ENCODE data around the gene NLGN4X. TPM values are rescaled to one million over a fixed set of nuclear protein-coding genes. Genes with fewer than 3 reads are reported as not detected.

The NLGN4X gene
- total RNA-seq, 1 donor from 2014 or later: not detected

GRCh38 chrX:5876984-5877596, 351.6 kb downstream of the NLGN4X start:
- Mint-ChIP-seq H3K9me3 (ENCODE audit: unreplicated experiment) (peaks cover 4% of the 10 kb centered on the region), H3K27me3 (ENCODE audit: unreplicated experiment) (no peaks in the 10 kb centered on the region), H3K36me3 (ENCODE audit: unreplicated experiment) (no peaks in the 10 kb centered on the region), H3K27ac (ENCODE audit: unreplicated experiment) (no peak overlapping the region), H3K4me3 (ENCODE audit: unreplicated experiment) (no peak overlapping the region), H3K4me1 (ENCODE audit: unreplicated experiment) (no peaks in the 10 kb centered on the region)
- TF ChIP-seq CTCF (IDR thresholded peaks at IDR 0.05): peak; percentile 26
- DNase-seq (ENCODE audit: extremely low spot score, unreplicated experiment): no peak

- no peaks in the 10 kb centered on the region for H3K4me1 Mint-ChIP-seq (ENCODE audit: unreplicated experiment)
- H3K27ac Mint-ChIP-seq (ENCODE audit: unreplicated experiment): no peak overlapping the region
- H3K36me3 Mint-ChIP-seq (ENCODE audit: unreplicated experiment): no peaks in the 10 kb centered on the region
- H3K9me3 Mint-ChIP-seq (ENCODE audit: unreplicated experiment): peaks cover 11% of the 10 kb centered on the region
- H3K27me3 Mint-ChIP-seq (ENCODE audit: unreplicated experiment): no peaks in the 10 kb centered on the region
- no peak overlapping the region for H3K4me3 Mint-ChIP-seq (ENCODE audit: unreplicated experiment)
- no peak for TF ChIP-seq CTCF (IDR thresholded peaks at IDR 0.05)
- no peak for DNase-seq (ENCODE audit: extremely low spot score, unreplicated experiment)
Observed at GRCh38 chrX:5870238-5870637, 358.4 kb downstream of the NLGN4X start.

GRCh38 chrX:5869786-5870185, 358.9 kb downstream of the NLGN4X start:
- DNase-seq (ENCODE audit: extremely low spot score, unreplicated experiment): no peak
- Mint-ChIP-seq H3K27me3 (ENCODE audit: unreplicated experiment) (no peaks in the 10 kb centered on the region), H3K4me1 (ENCODE audit: unreplicated experiment) (no peaks in the 10 kb centered on the region), H3K9me3 (ENCODE audit: unreplicated experiment) (peaks cover 11% of the 10 kb centered on the region), H3K36me3 (ENCODE audit: unreplicated experiment) (no peaks in the 10 kb centered on the region), H3K27ac (ENCODE audit: unreplicated experiment) (no peak overlapping the region), H3K4me3 (ENCODE audit: unreplicated experiment) (no peak overlapping the region)
- TF ChIP-seq CTCF (IDR thresholded peaks at IDR 0.05): no peak

- H3K27ac Mint-ChIP-seq (ENCODE audit: unreplicated experiment): no peak overlapping the region
- DNase-seq (ENCODE audit: extremely low spot score, unreplicated experiment): no peak
- H3K4me1 Mint-ChIP-seq (ENCODE audit: unreplicated experiment): no peaks in the 10 kb centered on the region
- H3K36me3 Mint-ChIP-seq (ENCODE audit: unreplicated experiment): no peaks in the 10 kb centered on the region
- no peaks in the 10 kb centered on the region for H3K27me3 Mint-ChIP-seq (ENCODE audit: unreplicated experiment)
- H3K4me3 Mint-ChIP-seq (ENCODE audit: unreplicated experiment): no peak overlapping the region
- no peak for TF ChIP-seq CTCF (IDR thresholded peaks at IDR 0.05)
- H3K9me3 Mint-ChIP-seq (ENCODE audit: unreplicated experiment): peaks cover 16% of the 10 kb centered on the region
Observed at GRCh38 chrX:5867778-5868177, 360.9 kb downstream of the NLGN4X start.

GRCh38 chrX:5857232-5857631, 371.4 kb downstream of the NLGN4X start:
- no peak overlapping the region for H3K4me3 Mint-ChIP-seq (ENCODE audit: unreplicated experiment)
- no peaks in the 10 kb centered on the region for H3K4me1 Mint-ChIP-seq (ENCODE audit: unreplicated experiment)
- H3K9me3 Mint-ChIP-seq (ENCODE audit: unreplicated experiment): no peaks in the 10 kb centered on the region
- no peaks in the 10 kb centered on the region for H3K27me3 Mint-ChIP-seq (ENCODE audit: unreplicated experiment)
- no peak for DNase-seq (ENCODE audit: extremely low spot score, unreplicated experiment)
- TF ChIP-seq CTCF (IDR thresholded peaks at IDR 0.05): no peak
- H3K36me3 Mint-ChIP-seq (ENCODE audit: unreplicated experiment): no peaks in the 10 kb centered on the region
- H3K27ac Mint-ChIP-seq (ENCODE audit: unreplicated experiment): no peak overlapping the region
